GM21526 (cell line): ENCODE measurements around the gene ADAM33.

ENCODE experiments used
- ATAC-seq: cut with Tn5 transposase; IDR thresholded peaks from one replicate; pipeline ENCODE4 v1.9.1; 2021; ENCODE audit warnings: moderate library complexity; ENCODE audit not compliant: unreplicated experiment, low FRiP score

The ADAM33 gene

DNA sequence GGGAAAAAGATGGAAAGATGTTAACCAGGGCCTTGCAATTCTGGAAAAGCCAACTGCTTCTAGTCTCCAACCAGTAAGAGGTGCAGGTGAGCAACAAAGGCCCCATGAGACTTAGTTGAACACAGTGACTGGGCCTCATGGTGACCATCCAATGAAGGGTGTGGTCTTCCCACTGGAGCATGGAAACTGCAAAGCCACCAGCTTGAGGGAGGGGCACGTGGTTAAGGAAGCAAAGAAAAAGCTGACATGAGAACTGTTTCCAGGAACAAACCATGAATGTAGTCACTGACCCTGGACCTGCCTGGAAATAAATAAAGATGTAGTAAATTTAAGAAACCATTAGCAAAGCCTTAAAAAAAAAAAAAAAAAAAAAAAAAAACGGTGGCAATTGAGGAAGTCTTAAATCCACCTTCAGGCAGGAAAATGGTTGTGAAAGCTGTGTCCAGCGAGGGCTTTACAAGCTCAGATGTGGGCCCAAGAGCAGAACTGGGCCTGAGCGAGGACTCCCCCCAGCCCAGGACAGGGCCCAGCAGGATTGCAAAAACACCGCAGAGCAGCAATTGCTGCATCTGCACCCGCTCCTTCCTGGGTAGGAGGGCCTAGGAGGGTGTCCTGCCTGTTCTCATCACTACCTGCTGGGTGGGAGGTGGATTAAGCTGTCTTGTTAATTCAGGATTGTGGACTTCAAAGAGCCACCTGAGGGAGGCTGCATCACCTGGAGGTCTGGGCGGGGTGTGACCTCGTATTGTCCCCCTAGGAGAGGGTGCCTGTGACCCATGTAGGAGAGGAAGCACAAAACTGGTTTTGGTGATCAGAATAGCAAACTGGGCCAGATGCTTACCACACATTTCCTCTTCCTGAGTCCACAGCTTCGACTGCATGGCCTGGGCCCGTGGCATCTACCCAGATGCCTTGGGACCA is 28.9 kb downstream of the ADAM33 start:
- ATAC-seq, result no peak

DNA sequence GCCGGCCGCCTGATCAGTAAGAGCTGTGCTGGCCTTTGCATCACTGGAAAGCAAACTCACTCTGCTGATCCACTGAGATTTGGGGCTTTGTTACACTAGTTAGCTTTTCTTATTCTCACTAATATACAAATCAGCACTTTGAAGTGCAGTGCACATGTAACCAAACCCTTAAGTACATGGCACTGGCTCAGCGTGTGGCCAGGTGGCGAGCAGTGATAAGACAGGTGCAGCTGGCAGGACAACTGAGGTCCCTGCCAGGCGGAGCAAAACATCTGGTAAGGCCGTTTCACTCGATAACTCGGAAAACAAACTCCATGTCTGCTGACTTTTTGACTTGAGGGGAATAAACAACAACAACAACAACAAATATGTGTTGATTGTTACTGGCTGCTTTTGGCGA is 29.6 kb downstream of the ADAM33 start:
- ATAC-seq, result no peak

DNA sequence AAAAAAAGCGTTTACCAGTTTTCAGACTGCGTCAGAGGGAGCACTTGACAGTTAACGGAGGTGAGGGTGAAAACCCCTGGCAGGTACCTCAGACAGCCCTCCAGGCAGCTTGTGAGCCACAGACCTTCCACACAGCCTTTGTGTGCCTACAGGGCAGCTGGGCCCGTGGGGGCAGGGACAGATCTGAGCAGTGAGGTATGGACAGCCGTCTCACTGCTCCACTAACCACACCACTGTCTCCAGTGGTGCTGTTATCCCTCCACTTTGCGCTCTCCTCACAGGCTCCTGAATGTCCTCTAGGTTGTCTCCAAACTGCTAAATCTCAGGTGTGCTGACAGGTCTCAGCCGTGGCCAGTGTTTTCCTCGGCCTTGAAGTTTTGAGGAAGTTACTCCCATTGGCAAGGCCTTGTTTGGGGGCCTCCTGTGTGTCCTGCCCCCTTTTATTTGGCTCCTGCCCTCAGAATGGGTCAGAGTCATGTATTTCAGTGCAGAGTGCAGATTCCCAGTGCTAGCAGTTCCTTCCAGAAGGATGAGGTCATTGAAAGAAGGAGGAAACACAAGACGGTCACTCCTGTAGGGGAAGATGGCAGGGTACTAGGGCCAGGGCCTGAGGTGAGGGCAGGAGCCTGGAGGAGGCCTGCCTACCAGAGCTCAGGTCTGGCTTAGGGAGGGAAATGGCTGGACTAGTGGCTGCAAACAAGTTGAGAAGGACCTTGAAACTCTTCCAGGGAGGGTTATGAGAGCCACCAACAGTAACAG is 30.4 kb downstream of the ADAM33 start:
- no peak for ATAC-seq

DNA sequence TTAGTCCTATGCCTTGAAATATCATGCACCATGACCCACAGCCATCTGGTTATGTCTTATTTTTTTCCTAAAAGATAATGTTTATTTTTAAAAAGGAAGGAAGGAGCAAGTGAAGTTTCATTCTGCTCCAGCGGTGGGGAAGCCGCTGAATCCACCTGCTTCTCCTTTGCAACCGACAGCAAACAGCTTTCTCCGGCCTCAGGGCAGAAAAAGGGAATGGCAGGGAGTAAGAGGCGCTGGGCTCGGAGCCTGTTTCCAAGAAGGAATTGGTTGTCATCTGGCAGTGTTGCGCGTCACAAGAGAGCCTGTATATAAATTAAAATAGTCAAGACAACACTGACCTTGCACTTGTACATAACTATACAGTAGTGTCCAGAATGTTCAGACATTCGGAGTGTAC is 32.9 kb downstream of the ADAM33 start:
- no peak for ATAC-seq

DNA sequence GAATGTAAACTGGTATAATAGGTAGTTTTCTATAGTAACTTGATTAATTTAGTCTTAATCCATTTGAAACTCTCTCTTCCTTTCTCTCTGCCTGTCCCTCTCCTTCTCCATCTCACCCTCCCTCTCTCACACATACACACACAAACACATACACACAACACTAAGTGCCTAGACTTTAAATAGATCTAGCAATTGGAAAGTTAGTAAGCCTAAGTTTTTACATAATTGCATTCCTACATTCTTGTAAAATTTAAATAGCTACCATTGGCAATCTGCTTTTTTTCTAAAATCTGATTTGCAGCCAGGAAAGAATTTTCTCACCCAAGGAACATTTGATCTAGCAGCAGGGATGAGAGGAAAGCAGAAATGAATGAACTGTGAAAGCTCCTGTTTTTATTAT is 34.3 kb downstream of the ADAM33 start:
- no peak for ATAC-seq

DNA sequence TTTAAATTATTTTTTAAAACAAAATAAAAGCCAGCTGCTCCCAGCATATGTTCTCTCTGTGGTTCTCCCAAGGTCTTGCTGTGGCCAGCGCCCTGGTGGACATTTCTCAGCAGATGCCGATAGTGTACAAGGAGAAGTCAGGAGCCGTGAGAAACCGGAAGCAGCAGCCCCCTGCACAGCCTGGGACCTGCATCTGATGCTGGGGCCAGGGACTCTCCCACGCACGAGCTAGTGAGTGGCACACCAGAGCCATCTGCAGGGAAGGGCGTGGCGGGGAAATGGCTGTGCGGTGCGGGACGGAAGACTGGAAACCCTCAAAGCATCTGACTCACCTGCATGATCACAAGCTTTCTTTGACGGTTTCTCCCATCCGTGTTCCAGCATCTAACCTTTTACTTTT is 35.2 kb downstream of the ADAM33 start:
- no peak for ATAC-seq

DNA sequence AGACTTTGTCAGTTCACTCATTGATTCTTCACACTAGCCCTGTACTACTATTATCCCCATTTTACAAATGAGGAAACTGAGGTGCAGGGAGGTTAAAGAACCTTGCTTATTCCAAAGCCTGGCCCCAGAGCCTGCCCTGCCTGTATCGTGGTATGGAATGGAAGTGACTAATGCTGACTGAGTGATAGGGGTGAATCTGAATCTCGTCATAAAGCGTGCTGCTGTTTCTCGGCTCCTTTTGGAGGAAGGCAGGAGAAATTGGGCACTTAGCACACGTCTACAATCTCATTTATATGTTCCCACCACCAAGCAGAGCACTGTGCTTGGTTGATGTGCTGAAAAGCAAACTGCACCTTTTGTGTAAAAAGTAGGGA is 35.8 kb downstream of the ADAM33 start:
- no peak for ATAC-seq

DNA sequence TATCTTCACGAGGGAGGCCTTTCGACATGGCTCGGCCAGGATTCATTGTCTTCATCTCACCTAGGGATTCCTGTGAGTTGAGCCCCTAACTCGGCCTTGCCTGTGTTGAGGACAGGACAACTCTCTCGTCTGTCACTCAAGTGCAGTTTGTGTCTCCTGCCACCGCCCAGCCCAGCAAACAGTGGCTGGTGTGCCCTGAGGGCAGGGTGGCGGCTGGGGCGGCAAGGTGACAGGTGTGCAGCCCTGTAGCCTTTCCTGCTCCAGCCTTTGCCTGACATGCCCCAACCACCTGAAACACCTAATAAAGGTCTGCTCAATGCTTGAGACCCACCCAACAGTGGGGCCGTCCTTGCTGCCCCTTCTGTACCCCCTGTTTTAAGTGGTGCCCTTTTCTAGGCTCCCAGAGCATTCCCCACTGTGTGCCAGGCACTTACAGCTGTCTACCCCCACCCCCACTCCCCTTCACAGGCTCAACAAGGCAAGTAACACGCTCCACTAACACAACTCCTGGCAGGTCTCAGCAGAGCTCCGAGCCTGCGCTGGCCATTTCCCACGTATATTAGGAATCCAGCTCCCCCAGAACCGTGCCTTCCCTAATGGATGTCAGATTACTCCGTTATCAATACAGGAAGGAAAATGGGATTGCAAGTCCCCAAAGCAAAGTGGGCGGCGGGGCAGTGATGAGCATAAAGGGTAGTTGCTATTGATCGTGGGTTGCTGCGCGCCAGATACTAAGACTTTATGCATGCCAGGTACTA is 36.3 kb downstream of the ADAM33 start:
- no peak for ATAC-seq

DNA sequence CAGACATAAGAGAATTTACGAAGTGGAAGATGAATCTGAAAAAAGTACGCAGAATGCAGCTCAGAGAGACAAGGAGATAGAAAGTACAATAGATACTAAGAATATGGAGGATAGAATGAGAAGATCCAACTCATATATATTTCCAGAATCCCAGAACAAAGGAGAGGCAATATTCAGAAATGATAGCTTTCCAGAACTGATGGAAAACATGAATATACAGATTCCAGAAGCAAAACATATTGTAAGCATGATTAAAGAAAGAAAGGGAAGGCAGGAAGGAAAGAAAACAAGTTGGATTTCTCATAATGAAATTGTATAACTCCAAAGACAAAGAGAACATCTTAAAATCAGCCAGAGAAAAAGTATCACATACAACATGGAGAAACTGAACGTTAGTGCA is 41.6 kb downstream of the ADAM33 start:
- no peak for ATAC-seq

DNA sequence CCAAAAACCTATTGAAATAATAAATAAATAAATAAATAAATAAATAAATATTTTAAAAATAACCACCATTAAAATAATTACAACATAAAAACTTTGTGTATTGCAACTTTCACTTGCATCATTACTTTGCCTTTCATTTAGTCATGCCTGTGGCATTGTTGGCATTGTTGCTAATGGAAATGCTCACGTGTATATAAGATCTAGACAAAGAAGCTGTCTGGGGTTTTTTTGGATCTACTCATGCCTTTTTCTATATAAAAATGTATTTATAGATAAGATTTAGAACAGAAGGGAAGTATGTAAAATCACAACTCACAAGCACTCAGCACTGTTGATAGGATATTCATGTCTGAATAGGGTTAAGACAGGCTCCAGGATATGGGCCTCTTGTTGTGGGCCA is 46.5 kb downstream of the ADAM33 start:
- no peak for ATAC-seq

DNA sequence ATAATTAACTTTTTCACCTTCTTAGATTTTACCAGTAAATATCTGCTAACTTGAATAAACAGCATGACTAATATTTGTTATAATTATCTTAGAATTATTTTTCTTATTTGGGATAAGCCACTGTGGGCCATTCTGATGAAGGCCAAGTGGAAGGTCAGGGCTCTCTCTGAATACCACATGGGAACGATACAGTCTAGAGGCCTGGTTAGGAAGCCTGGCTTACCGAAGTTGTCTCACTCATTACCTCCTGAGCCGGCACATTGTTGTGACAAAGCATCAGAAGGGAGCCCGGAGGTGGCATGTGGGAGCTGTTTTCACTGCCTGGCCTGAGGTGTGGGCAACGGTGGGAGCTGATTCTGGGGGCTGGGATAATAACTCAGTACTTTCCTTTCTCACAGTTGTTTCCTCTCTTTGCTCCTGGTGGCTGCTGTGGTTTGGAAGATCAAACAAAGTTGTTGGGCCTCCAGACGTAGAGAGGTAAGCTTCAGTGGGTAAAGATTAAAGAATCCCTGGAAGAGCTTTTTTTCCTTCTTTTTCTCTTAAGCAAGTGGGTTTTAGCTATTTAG is 47.8 kb downstream of the ADAM33 start:
- ATAC-seq, result no peak

DNA sequence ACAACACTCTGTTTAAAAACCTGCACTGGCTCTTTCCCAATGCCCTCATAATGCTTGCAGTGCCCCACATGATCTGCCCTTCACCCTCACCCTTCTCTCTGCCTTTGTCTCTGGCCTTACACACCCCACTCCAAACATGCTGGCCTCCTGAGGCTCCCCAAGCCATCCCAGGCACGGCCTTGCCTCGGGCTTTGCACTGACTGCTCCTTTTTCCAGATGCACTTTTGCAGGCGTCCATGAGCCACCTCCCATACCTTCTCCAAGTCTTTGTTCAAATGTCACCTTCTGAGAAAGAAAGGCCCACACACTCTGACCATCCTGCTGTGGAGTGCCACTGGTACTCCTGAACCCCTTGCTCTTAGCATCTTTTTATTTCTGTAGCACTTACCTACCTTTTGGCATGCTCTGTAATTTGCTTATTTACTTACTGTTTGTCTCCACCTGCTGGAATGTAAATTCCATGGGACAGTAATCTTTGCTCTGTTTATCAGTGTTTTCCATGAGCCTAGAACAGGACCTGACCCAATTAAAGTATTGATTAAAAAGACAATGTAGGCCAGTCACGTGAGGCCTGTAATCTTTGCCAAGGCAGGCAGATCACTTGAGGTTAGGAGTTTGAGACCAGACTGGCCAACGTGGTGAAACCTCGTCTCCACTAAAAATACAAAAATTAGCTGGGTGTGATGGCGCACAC is 49.4 kb downstream of the ADAM33 start:
- no peak for ATAC-seq

DNA sequence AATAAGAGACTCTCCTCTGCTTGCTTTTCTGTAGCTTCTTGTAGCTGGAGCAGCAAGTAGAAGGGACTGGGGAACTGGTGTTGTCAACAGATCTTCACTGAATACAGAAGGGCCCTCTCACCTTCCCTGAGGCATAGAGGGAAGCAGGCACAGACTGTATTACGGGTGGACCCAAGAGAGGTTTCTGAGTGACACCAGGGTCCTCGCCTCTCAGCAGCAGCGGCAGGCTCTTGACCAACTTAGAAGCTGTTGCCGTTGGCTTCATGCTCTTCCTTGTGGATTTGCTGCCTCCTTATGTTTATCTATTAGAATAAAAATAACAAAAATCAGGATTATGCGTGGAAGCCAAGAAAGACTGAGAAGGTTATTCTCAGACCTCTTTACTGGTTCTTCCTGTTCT is 50.3 kb downstream of the ADAM33 start:
- no peak for ATAC-seq

DNA sequence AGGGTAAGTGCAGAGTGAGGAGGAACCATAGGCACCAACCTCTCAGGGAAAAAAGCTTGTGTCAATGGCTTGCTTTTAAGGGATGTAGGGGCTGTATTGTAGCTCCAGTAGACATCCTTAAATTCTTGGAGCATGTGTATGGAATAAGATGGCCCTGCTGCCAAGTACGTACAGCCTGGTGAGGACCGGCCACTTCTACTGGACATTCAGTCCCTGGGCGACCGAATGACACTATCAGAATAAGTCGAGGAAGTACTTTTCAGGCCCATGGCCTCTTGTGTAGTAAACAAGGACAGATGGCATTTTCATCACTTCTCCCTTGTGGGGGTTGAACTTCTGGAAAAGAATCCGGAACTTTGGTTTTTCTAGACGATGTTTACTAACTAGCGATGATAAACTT is 51.4 kb downstream of the ADAM33 start:
- ATAC-seq, result no peak

DNA sequence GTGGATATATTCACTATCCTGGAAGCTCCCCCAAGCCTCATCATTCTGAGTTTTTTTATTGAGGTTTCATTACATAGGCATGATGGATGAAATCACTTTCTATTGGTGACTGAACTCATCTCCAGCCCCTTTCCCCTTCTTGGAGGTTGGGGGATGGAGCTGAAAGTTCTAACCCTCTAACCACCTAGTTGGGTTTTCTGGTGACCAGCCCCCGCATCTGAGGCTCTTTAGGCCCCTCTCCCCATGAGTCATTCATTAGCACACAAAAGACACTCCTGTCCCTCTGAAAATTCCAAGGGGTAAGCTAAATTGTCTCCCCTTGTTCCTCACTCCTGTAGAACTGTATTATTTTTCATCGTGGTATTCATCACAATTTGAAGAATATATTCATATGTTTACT is 51.9 kb downstream of the ADAM33 start:
- no peak for ATAC-seq

DNA sequence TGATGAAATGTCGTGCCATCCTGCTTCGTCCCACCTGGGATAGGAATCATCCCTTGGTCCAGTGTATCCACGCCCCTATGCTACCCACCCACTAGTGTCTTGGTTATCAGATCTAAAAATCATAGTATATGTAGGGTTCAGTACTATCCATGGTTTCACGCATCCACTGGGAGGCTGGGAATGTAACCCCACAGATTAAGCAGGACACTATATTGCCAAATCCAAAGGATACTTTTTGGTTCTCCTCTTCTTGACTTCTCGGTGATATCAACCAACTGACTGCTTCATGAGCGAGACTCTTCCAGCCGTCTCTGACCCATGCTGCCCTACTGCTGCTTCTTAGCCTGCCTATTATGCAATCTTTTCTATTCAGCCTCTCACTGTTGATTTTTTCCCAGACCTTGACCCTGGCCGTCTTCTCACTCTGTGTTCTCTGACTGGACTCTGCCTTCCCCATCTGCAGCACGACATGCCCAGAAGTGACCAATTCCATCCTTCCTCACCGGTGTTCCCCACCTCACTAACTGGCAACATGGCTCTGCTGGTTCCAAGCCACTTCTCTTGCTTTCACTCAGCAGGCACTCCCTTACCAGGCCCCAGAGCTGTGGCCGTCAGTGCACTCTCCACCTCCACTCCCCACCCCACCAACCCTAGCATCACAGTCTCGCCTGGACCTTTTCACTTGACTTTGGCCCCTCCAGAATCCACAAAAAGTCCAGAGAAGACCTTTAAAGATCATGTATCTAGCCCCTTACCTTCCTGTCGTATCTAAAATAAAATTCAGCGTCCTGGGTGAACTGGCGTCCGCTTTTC is 53.1 kb downstream of the ADAM33 start:
- ATAC-seq, result no peak

DNA sequence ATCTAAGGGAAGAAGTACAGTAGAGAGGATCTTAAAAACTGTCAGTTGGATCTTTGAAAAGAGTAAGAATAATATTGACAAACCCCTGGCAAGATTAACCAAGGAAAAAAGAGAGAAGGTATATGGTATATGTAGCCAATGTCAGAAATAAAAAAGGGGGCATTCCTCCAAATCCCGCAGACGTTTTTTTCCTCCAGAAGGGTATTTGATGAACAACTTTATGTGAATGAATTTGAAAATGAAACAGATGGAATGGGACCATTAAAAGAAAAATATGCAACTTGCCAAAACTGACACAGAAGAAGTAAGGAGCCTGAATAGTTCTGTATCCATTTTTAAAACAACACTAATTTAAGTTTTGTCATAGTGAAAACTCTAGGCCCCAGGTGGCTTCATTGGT is 54.3 kb downstream of the ADAM33 start:
- no peak for ATAC-seq

DNA sequence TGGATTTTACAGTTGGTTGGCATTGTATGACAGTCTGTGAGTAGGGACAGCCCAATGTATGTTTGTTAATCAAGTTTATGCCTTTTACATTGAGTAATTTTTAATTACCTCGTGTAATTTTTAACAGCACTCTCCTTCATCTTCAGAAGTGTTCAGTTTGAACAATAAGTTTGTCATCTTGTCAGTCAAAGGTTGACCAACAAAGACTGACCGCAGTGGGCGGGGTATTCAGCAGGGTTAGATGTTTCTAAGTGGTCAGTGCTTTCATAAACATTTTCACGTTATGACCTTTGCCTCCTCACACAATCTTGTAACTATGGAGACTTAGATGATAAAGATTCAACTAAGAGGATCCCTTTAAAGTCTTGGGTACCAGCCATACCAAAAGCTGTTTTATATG is 59.4 kb downstream of the ADAM33 start:
- no peak for ATAC-seq

DNA sequence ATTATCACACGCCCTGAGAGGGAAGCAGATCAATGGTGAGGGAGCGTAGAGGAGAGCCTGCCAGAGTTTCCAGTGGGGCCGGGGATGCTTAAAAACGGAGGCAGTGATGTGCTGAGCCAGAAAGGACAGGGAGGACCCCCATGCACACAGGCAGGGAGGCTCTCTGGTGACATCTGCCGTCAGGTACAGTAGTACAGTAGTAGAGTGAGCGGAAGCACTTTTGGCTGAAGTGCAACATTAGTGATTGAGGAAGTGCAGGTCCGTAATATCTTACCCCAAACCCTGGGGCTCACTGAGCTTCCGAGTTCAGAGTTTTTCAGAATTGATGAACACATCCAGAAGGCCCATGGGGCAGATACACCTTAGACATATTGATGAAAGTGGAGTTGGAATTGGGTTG is 60.7 kb downstream of the ADAM33 start:
- ATAC-seq, result no peak
